ENCODE results near the gene FNDC3B.
"Not testable (repeated sequence)": the region's sequence is repeated elsewhere in the genome, so short reads cannot be mapped to it uniquely, and the experiment has no call there.

Gene FNDC3B

DNA sequence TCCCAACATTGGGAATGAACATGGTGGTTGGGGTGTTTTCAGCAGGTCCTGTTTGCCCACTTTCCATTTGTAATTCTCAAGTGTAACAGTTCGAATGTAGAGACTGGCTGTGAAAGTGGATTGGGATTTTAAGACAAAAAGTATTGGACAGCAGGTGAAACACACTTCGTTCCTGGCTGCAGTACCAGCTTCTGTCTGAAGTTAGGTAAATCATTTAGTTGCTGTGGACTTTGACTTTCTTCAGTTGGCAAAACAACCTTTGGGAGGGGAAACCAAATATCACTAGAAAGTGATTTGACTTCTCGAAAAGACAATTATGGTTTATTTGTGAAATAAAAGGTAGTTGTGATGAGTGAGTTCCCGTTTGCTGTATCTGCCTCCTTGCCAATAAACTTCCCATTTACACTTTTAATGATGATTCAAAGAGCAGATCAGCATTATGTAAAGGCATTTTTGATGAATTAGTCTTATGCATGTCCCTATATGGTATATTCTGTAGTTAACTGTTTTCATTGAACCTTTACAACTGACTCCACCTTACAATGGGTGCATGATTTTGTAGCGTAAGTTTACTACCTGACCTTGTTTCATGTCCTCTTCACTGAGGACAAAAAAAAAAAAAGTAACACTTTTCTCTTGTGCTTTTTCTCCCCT lies 34.0 kb downstream of the FNDC3B start:
- DNase-seq (ENCODE audit: low read depth), result no peak

DNA sequence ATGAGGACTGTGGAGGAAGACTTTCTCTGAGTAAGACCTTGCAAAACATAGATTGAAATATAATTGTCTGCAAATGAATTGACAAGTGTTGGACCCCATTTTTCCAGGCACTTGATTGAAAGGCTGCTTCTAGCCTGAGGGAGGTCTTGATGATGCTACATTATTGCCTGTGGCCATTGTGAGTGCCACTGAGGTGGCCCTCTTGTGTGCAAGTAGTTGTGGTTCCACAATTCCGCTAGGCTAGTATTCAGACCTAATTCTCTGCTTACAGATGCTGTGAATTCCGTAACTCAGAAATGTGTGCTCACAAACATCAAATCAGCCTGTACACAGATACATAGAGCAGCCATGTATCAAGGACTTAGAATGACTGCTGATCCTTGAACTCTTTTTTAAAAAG lies 34.7 kb downstream of the FNDC3B start:
- DNase-seq (ENCODE audit: low read depth), result no peak

DNA sequence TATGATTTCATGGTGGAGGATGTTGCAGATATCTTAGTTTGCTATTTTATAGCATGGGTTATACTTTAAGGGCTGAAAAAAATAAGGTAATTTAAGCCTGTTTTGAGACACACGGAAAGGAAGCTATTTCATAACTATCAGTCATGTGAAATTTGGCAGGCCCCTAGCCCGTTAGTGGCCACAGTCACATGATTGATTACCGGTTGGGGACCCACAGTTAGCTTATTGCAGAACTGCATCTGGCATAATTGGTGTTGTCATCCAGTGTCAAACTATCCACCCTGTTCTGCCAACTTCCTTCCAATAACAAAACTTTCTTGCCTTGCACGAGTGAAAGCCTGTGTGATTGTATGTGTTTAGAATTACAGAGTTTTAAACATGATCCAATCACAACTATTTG lies 35.2 kb downstream of the FNDC3B start:
- DNase-seq (ENCODE audit: low read depth), result no peak

DNA sequence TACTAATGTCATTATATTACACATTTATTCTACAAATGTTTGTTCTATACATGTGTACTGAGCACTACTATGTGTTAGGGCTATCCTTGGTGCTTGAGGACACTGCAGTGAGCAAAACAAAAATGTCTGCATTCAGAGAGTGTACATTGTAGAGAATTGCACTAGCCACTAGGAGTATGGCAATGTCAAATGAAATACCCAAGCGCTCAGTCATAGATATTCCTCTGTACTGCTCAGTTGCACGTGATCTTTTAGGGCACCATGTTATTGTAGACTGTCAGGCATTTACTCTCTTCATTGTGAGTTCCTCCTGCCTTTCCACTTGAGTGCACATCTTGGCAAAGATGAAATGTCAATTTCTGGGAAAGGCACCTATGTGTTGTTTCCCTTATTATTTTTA lies 36.8 kb downstream of the FNDC3B start:
- no peak for DNase-seq (ENCODE audit: low read depth)

DNA sequence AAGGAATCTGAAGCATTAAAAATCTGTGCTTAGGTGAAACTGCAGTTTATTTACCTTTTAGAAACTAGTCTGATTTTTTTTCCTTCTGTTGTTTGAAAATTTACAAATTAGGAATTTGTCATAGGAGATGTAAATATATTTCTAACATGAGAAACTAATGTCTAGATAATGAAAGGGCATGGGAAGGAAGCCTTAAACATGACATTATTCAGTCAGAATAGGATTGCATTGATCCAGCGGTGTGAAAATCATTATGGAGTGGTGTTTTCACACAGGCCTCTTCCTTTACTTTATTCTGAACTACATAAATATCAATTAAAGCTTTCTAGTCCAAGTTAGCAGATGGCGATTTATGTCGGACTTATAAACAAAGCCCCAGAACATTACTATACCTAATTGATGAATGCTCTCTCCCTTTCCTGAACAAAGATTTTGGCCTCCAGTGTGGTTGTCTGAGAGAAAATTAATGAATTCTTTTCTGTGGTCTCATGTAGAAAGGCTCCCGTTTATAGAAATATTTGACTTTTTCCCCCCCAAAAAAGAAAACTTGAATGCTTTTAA lies 37.9 kb downstream of the FNDC3B start:
- no peak for DNase-seq (ENCODE audit: low read depth)

DNA sequence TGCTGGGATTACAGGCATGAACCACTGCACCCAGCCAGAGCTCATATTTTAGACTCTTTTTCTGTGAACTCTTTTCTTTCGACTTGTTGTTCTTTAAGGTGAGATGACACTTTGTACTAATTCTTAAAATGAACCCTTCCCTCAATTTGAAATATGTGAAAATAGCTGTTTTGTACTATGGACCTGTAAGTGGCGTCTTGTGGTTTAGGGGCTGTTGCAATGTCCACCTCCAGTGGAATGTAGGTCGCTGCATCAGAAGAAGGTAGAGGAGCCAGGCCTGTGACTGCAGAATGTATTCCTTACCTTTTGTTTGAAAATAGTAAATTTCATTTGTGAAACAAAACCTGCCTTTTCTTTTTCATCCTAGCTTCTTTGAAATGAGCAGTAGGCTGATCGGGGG lies 38.9 kb downstream of the FNDC3B start:
- DNase-seq (ENCODE audit: low read depth), result no peak

DNA sequence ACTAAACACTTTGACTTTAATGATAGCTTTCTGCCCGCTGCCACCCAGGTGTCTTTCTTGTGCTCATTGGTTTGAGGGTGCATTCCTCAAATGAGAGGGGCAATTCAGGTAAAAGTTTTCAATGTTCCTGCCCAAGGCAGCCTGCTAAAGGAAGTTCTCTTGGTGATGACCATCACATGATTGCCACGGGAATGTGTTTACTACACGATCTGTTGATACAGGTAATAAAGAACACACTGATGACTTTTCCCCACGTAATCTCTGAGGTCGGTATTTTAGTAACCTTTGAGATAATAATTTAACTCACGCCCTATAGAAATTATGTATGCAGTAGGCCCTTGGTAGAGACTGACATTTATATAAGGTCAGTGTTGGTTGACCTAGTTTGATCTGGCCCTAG lies 39.3 kb downstream of the FNDC3B start:
- DNase-seq (ENCODE audit: low read depth), result no peak

DNA sequence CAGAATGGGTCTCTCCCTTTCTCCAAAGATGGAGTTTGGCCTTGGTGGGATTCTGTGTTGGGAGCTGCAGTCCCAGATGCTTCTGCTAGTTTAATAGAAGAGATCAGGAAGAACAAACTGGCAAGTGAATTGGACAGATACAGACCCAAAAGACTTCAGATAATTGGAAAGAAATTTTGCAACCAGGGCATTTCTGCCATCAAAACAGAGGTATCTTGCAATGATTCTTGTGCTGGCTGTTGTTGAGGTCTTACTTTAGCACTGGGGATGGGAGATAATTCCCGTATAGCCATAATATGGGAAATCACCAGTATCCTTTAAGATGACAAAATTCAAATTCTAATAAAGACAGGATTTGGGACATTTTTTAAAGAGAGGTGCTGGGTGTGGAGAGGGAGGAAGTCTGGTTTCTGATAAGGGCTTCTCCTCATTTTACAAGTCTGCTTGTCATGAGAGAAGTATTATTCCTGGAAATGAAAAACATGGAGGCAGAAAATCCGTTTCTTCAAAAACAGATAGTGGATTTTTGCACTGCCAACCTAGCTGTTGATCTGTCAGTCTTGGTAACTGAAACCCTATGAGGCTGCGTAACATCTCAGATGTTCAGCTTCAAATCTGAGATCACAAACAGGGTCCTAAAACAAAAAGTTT lies 40.1 kb downstream of the FNDC3B start:
- DNase-seq (ENCODE audit: low read depth), result no peak

DNA sequence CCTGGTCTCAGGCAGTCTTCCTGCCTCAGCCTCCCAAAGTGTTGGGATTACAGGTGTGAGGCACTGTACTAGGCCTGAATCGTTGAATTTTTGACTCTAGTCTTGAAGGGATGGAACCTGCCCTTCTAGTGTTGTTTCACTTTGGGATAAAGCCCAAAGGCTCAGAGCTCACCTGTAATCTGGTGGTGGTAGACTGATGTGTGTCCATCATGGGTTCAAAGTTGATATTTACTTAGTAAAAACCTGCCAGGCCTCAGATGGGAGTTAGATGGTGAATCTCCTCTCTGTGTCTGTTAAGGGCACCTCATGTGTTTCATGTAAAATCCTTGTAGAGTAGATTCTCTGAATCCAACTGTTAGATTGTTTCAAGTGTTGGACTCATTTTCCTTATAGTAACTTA lies 41.1 kb downstream of the FNDC3B start:
- no peak for DNase-seq (ENCODE audit: low read depth)

DNA sequence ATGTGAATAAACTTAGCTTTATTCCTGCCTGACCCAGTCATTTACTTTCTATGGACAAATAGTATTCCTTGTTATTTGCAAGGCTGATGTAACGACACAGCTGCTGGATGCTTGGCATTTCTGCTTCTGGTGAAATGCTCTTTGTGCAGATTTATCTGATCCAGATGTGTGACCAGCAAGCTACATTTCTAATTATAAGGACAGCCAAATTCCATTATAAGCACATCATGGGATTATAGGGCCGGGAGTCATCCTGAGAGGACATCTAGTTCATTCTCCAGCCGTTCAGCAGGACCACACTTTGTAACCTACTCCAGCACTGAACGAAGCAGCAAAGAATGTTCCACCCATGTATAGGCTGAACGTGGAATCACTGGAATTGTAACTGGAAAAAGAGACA lies 42.9 kb downstream of the FNDC3B start:
- no peak for DNase-seq (ENCODE audit: low read depth)

DNA sequence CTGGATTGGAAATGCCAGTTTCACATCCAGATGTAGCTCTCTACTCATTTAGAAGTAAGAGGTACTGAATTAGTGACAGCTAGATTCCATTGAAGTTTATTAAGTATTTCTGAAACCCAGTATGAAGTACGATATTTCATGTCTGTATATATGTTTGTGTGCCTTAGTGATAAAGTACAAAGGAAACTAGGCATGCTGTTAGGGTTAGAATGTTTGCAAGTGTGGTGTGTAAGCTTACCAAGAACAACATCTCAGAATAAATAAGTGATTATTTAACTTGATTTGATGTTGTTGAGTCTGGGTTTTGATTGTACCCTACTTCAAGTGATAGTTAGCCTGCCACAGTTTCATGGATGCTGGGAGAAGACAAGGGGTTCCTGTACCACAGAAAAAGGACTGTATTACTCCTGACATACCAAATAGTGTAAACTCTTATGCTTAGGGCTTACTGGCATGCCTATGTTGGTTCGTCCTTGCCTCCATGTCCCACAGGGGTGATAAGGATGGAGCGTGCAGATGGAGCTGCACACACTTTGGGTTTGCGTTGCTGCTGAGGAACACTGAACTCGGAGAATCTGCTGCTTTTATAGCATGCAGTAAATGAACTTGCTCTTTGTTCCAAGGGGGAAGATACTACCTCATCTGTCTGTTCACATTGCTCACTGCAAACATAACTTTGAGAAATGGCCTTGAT lies 43.6 kb downstream of the FNDC3B start:
- no peak for DNase-seq (ENCODE audit: low read depth)

DNA sequence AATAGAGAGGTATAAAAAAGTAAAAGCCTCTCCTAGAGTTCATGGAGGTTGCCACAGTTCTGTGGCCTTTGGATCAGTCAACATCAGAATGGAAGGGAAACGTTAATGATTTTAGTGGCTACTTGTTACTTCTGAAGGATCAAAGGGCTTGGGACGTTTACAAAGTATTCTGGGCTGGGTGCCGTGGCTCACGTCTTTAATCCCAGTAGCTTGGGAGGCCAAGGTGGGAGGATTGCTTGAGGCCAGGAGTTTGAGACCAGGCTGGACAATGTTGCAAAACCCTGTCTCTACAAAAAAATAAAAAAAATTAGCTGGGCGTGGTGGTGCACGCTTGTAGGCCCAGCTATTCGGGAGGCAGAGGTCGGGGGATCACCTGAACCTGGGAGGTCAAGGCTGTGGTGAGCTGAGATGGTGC lies 44.6 kb downstream of the FNDC3B start:
- DNase-seq (ENCODE audit: low read depth), result no peak

DNA sequence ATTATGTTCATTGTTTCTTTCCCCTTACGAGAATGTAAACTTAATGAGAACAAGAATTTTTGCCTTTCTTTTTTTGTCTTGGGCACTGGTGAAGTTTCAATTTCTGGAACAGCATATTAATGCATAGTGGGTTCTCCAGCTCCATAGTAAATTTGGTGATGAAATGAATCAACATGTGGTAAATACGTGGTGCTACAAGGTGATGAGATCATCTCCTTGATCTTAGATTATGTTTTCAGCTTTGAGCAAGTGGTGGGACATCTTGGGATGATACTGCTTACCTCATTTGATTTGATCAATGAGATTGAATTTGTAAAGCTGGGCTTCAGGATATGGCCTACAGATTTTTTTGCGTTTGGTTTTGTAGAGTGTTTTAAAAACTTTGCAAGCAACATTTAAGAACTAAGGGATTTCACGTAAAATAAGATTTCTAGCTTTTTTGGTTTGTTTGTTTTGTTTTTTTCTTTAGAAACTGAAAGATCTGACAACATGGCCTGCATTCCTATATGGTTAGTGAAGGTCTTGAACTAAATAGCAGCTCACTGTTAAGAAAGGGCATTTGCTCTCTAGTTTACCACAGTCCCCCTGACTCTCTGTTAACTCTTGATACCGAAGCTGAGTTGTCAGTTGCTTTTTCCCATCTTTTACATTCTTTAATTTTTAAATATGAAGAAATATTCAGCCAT lies 45.6 kb downstream of the FNDC3B start:
- DNase-seq (ENCODE audit: low read depth), result no peak

DNA sequence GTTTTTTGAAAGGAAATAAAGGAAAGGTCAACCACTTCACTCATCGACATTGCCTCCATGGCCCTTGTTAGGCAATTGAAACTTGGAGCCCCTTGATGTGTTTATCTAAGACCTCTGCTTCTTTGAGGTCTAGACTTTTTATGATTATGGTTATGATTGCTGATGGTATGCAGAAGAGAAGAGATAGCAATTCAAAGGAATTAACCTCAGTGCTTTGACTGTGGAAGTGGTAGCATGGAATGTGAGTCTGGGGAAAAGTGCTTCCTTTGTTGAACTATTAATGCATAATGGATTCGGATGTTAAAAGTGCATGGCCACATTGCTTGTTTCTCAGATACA lies 46.1 kb downstream of the FNDC3B start:
- DNase-seq (ENCODE audit: low read depth), result no peak

DNA sequence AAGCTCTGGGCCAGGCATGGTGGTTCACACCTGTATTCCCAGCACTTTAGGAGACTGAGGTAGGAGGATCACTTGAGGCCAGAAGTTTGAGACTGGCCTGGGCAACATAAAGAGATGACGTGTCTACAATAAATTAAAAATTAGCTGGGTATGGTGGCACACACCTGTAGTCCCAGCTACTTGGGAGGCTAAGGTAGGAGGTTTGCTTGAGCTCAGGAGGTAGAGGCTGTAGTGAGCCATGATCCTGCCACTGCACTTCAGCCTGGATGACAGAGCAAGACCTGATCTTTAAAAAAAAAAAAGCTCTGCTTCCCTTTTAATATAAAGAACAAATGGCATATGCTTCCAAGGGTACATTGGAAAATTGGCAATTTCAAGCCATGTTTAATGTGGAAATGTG lies 46.7 kb downstream of the FNDC3B start:
- DNase-seq (ENCODE audit: low read depth), result no peak

DNA sequence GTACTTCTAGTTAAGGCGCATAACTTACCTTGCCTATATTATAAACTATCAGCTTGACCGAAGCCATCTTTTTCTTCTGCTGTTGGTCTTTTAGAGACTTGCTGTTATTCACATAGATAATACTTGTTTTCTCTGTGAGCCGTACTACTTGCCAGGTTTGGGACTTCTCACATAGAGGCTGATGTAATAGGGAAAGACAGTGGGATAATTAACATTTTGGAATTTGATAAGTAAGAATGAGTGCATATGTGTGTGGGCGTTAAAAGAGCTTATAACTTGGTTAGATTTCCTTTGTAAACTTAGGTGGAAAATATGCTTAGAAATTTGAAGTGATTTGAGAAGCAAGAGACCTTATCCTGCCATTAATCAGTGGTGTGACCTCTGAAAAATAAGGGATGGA lies 47.8 kb downstream of the FNDC3B start:
- no peak for DNase-seq (ENCODE audit: low read depth)

DNA sequence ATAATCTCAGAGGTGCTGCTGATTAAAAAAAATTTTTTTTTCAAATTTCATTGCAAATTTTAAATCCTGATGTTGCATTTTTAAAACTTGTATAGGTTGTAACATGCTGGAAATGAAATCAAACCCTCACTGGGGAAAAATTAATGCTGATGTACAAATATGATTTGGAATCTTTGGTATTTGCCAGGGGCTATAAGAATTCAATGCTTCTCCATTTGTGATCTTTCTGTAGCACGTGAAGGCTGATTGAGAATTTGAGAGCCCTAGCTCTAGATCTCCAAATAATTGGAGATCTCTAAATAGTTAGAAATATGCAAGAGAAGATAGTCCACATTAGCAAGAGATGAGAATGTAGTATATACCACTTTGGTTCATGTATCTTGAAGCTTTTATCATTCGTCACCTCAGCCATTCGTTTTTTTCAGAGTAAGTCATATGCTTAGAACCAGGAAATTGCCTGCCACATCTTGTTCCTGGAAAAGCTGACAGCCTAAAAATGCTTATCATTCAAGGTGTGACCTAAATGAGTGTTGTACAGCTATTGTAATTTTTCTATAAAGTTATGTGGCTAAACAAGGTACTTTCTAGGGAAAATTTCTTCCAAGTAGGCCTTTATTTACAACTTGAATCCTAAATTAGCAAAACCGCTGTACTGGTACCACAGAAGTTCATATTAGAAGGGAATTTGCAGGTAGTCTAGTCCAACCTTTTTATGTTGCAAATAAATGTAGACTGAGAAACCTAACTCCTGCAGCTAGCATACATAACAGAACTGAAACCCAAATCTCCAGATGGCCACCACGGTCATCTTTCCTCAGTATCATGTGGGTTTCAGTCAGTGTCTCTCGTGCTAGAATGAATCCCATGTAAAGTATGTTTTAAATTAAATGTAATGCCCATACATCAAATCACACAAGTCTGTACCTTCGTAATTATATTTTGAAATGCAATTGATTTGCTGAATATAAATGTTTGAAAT lies 48.5 kb downstream of the FNDC3B start:
- DNase-seq (ENCODE audit: low read depth), result no peak

DNA sequence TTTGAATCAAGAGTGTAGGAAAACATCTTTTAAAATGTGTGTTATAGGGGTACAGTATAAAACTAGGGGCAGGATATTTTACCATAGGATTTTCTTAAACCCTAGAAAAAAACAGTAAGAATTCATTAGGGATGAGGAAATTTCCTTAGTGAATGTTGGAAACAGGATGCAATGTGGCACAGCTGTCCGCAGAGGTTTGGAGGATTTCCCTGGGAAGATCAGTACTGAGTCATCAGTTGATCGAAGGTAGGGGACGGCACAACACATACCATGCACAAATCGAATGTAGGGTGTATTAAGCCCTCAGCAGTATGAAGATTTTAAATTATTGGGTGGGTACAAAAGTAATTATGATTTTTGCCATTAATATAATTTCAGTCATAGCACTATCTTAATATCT lies 49.9 kb downstream of the FNDC3B start:
- DNase-seq (ENCODE audit: low read depth), result no peak

DNA sequence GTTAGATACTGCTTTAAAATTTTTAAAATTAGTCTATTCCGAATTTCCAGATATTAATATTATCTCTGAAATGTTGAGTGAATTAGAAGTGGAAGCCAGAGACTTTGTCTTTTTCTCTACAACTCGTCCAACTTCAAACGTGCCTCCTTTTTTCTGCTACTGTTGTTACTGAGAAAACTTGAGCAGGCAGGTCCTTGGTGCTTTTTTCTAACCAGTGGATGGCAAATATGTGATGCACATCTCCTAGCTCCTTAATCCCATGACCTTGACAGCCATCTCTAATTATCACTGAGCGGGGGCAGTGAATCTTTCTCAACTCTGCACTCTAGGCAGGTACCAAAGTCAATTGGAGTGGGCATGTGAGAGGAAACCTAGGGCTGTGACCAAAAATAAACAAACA lies 50.7 kb downstream of the FNDC3B start:
- DNase-seq (ENCODE audit: low read depth), result no peak

DNA sequence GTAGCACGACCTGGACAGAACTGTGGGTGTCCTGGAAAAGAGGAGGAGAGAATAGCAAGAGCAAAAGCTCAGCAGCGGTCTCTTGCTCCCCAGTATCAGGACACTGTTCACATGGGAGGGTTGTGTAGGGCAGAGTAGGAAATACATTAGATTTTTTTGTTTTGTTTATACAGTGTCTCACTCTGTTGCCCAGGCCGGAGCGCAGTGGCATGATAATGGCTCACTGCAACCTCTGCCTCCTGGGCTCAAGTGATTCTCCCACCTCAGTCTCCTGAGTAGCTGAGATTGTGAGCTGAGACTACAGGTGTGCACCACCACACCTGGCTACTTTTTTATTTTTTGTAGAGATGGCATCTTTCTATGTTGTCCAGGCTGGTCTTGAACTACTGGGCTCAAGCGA lies 53.3 kb downstream of the FNDC3B start:
- no peak for DNase-seq (ENCODE audit: low read depth)

DNA sequence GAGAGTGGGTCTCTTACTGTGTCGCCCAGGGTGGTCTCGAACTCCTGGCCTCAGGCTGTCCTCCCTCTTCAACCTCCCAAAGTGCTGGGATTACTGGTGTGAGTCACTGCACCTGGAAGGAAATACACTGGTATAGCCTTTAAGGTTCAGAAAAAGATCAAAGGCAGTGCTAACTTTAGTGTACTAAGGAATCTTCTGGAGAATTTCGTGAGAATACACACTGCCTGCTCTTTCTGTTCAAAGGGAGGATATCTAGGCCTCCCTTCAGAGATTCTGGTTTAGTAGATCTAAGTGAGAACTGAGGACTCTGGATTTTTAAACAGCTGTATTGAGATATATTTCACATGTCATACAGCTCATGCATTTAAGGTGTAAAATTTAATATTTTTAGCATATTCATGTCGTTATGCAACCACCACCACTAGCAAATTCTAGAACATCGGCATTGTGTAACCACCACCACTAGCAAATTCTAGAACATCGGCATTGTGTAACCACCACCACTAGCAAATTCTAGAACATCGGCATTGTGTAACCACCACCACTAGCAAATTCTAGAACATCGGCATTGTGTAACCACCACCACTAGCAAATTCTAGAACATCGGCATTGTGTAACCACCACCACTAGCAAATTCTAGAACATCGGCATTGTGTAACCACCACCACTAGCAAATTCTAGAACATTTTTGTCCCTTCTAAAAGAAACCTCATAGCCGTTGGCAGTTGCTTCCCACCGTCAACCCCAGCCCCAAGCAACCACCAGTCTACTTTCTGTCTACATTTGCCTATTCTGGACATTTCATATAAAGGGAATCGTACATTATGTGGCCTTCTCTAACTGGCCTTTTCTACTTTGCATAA lies 54.4 kb downstream of the FNDC3B start:
- not testable (repeated sequence) for DNase-seq (ENCODE audit: low read depth)

Data from activated T-cell treated with anti-CD3 and anti-CD28 coated beads for 48 hours (primary cell).